HFF-Myc (cell line): ENCODE data around the gene POLRMT.

ENCODE experiments used
- DNase-seq: peaks from one replicate; pipeline ENCODE4 v3.0.0-alpha.2; 2011; ENCODE audit warnings: low read depth; ENCODE audit errors: extremely low read depth
- H3K4me3 ChIP-seq: replicated peaks from 2 replicates; pipeline ENCODE4 v1.5.1; 2011; ENCODE audit warnings: low read depth, mild to moderate bottlenecking, control low read depth, low read length
- TF ChIP-seq, protein P1 (sequence below): IDR thresholded peaks from 2 replicates; pipeline ENCODE4 v1.5.1; 2012; ENCODE audit warnings: mild to moderate bottlenecking, low read depth, low read length, control low read depth; ENCODE audit errors: missing control alignments

POLRMT gene

DNA sequence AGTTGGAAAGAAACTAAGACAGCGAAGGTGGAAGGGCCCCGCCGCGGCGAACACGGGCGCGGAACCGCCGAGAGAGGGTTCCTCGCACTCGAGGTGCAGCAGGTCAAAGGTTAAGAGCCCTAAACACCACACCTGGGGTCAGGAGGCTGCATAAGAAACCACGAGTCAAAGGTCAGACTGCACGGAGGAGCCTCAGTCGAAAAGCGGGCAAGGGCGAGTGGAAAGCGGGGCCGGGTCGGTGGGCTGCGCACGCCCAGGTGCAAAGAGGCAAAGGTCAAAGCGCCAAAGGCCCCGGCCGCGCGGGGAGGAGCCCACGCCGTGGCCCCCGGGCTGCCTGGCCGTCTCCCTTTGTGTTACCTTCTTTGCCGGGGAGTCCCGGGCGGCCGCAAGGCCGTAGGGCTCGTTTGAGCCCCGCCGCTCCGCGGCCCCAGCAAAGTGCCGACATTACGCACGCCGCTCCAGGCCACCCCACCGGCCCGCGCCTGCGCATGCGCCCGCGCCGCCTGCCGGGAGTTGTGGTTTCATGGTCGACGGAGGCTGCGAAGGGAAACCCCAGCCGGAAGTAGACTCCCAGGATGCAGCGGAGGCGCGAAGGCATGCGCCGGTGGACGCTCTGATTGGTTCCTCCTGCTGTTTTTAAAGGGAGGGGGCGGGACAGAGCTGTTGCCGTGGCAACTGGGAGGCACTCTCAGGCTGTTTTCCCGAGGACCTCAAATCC, at the start of gene POLRMT:
Gene POLRMT (minus strand): TSS at position 470 of the 718 bp plus-strand sequence. CDS start 25 bp downstream, at position 445.
- H3K4me3 ChIP-seq = peak within 1 kb of the TSS; percentile 94
- DNase-seq = peak; percentile 97
- TF ChIP-seq, protein P1, sequence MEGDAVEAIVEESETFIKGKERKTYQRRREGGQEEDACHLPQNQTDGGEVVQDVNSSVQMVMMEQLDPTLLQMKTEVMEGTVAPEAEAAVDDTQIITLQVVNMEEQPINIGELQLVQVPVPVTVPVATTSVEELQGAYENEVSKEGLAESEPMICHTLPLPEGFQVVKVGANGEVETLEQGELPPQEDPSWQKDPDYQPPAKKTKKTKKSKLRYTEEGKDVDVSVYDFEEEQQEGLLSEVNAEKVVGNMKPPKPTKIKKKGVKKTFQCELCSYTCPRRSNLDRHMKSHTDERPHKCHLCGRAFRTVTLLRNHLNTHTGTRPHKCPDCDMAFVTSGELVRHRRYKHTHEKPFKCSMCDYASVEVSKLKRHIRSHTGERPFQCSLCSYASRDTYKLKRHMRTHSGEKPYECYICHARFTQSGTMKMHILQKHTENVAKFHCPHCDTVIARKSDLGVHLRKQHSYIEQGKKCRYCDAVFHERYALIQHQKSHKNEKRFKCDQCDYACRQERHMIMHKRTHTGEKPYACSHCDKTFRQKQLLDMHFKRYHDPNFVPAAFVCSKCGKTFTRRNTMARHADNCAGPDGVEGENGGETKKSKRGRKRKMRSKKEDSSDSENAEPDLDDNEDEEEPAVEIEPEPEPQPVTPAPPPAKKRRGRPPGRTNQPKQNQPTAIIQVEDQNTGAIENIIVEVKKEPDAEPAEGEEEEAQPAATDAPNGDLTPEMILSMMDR = peak; percentile 7

DNA sequence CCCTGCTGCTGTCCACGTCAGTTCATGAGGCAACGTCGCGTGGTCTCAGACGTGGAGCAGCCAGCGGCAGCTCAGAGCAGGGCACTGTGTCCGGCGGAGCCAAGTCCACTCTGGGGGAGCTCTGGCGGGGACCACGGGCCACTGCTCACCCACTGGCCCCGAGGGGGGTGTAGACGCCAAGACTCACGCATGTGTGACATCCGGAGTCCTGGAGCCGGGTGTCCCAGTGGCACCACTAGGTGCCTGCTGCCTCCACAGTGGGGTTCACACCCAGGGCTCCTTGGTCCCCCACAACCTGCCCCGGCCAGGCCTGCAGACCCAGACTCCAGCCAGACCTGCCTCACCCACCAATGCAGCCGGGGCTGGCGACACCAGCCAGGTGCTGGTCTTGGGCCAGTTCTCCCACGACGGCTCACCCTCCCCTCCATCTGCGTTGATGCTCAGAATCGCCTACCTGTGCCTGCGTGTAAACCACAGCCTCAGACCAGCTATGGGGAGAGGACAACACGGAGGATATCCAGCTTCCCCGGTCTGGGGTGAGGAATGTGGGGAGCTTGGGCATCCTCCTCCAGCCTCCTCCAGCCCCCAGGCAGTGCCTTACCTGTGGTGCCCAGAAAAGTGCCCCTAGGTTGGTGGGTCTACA, 49.5 kb upstream of the POLRMT start:
- TF ChIP-seq, protein P1 = no peak
- H3K4me3 ChIP-seq = no peak overlapping the region
- DNase-seq = no peak

DNA sequence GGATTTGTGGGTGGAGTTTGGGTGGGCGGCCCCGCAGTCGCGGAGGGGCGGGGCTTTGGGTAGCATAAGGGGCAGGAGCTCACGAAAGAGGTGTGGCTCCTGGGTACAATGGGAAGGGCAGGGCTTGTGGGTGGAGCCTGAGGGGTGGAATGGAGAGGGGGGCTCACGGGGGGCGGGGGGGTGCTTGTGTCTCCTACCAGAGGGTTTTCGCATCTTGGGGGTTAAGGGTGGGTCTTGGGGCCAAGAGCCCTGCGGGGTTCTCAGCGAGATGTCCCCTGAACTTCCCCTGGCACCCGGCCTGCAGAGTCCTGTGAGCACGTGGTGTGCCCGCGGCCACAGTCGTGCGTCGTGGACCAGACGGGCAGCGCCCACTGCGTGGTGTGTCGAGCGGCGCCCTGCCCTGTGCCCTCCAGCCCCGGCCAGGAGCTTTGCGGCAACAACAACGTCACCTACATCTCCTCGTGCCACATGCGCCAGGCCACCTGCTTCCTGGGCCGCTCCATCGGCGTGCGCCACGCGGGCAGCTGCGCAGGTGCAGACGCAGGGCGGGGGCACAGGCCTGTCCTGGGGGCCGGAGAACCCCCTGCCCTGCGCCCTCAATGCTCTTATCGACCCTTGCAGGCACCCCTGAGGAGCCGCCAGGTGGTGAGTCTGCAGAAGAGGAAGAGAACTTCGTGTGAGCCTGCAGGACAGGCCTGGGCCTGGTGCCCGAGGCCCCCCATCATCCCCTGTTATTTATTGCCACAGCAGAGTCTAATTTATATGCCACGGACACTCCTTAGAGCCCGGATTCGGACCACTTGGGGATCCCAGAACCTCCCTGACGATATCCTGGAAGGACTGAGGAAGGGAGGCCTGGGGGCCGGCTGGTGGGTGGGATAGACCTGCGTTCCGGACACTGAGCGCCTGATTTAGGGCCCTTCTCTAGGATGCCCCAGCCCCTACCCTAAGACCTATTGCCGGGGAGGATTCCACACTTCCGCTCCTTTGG, 48.0 kb upstream of the POLRMT start:
- peak overlapping the region; percentile 42 for H3K4me3 ChIP-seq
- TF ChIP-seq, protein P1 = no peak
- DNase-seq = no peak

DNA sequence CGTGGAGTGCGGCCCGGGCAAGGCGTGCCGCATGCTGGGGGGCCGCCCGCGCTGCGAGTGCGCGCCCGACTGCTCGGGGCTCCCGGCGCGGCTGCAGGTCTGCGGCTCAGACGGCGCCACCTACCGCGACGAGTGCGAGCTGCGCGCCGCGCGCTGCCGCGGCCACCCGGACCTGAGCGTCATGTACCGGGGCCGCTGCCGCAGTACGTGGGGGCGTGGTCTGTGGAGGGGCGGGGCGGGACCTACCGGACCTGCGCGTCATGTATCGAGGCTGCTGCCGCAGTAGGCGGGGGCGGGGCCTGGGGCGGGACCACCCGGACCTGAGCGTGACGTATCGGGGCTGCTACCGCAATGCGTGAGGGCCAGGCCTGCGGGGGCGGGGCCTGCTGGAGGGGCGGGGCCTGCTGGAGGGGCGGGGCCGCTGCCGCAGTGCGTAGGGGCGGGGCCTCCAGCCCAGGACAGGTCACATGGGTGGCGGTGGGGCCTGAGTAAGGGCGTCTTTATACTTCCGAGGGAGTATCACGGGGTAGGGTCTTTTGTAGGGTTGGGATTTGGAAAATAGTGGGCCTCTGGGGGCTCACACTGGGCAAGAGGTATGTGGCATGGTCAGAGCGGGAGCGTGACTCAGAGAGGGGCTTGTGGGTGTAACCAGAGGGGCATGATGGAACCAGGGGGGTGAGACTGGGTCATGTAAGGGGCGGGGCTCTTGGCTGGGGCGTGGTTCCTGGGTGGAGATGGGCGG, 47.1 kb upstream of the POLRMT start:
- peak overlapping the region; percentile 68 for H3K4me3 ChIP-seq
- TF ChIP-seq, protein P1 = no peak
- DNase-seq = peak; percentile 88

DNA sequence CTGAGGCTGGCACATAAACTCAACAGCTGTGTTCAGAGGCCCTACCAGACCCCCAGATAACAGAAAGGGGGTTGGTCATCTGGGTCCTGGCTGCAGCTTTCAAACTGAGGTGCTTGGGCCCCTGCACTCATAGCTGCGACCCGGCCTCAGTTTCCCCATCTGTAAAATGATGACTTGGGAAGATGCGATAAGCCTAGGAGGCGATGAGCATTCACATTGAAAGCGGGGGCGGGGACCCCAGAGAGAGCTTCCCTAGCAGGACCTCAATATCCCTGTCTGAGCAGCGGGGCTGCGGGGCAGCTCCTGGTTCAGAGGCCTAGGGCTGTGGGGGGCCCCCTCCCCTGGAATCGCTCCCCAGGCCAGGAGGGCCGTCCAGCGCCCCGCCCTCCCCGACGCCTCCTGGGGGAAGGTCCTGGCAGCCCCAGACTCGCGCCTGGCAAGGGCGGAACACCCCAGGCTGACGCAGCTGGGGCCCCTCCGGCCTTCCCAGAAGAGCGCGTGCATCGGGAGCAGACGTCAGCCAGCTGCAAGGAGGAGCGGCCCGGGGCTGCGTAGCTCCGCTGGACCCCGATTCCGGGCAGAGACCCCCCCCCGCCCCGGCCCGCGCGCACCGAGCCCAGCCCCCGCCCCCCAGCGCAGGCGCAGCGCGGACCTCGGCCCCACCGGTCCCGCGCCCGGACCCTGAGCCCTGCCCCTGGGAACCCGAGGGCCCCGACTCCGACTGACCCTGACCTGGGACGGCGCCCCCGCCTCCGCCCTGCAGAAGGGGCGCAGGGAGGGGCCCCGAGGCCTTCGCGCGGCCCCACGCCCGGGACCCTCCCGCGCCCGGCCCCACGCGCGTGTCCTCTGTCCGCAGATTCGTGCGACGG, 46.3 kb upstream of the POLRMT start:
- no peak for DNase-seq
- TF ChIP-seq, protein P1 = no peak
- H3K4me3 ChIP-seq = peak overlapping the region; percentile 68
